HG03521 (cell line): ENCODE measurements around the gene ALDH3A2.

Source experiments
- ATAC-seq: cut with Tn5 transposase; IDR thresholded peaks from one replicate; pipeline ENCODE4 v1.9.1; 2021; ENCODE audit warnings: mild to moderate bottlenecking, moderate library complexity; ENCODE audit not compliant: unreplicated experiment

ALDH3A2 gene

DNA sequence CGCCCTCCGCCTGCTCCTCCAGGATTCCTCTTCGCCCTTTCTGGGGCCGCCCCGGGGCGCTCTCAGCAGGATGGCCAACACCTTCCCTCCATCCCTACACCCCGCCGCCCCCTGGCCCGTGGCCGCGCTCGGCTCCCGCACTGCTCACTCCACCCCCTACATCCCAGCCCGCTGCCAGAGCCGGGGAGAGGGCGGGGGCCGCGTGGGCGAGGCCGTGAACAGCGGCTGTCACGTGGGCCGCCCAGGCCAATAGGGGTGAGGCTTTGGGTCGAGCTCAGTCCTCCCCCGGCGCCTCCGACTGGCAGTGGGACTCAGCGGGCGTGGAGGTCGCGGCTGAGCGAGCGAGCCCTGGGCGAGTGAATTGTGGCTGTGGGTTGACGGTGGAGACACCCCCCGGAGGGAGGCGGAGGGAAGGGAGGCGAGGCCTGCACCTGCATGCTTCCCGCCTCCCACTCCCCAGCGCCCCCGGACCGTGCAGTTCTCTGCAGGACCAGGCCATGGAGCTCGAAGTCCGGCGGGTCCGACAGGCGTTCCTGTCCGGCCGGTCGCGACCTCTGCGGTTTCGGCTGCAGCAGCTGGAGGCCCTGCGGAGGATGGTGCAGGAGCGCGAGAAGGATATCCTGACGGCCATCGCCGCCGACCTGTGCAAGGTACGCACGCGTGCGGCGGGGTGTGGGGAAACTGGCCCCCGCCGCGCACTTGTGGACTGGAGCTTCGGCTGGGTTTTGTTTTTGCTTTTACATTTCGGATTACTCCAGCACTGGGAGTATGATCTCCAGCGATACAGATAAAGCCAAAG lies at the start of gene ALDH3A2:
Gene ALDH3A2, plus strand, starts transcription at position 277 of the 799 bp plus-strand sequence. Its CDS starts 221 bp downstream, at position 498.
- peak; percentile 90 for ATAC-seq

DNA sequence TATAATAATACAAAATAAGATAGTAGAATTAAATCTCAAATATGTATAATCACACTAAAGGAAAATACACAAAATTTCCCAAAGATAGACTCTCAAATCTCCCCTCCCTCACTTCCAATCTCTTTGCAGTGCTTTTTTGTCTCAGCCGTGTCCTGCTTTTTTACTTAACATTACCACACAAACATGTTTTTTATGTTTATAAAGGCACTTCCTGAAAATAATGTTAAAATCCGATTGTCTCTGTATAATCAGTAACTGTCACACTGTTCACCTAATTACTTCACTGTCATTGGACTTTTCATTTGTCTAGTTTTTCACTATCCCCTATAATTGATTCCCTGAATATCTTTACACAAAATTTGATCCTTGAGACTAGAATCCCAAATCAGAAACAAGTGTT lies 38.2 kb upstream of the ALDH3A2 start:
- no peak for ATAC-seq

DNA sequence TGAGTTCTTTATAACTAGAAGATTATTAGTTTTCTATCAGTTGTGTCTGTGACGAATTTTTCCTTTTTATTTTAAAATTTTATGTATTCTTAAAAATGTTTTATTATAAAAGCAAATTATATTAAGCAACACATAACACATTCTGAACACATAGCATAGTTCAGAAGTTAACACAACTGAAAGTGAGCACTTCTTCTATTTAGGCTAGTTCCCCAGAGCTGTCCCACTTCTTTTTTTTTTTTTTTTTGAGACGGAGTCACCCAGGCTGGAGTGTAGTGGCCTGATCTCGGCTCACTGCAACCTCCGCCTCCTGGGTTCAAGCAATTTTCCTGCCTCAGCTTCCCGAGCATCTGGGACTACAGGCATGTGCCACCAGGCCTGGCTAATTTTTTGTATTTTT lies 37.7 kb upstream of the ALDH3A2 start:
- no peak for ATAC-seq

DNA sequence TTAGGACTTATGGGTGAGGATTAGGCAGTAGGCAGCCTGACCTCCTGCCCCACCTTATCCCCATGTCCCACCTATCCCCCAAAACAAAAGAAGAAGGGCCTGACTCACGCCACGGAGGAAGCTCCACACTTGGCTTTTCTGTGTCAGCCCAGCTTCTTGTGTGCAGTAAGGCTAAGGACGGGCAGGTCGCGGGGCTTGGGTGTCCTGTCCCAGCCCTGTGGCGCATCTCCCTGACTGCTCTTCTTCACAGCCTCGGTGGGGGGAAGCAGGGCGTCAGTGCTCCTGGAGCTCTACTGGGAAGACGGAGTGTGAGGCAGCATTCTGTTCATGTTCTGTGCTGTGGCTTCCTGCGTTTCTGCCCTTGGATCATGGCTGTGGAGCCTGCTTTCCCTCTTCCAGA lies 34.6 kb upstream of the ALDH3A2 start:
- ATAC-seq: no peak

DNA sequence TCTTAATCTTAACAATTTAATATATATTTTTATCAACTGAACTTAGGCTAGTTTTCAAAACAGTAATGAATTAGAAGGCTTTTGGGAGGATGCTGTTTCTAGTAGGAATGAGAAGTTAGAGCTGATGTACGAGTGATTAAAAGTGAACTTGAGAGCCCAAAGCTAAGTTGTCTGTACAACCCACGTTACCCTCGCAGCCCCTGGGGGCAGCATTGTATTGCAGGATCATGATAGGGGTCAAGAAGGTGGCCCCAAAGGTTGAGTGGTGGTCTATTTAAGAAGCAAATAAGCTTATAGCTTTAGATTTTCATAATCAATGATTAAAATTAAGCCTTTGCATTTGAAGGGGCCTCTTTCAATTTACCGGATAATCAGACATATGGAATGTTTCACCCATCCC lies 33.7 kb upstream of the ALDH3A2 start:
- ATAC-seq: no peak

DNA sequence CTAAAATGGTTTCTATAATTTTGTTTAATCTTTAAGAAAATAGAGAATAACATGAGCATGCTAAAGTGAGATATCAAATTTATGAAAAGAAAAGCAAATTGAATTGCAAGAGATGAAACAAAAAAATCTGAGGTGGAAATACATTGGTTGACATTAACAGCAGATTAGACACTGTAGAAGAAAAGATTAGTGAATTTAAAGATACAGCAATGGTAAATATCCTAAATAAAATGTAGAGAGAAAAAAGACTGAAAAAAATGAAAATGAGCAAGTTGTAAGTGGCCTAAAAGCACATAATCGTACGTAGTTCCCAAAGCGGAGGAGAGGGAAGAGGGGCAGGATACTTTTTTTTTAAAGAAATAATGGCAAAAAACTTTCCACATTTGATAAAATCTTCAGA lies 30.5 kb upstream of the ALDH3A2 start:
- no peak for ATAC-seq

DNA sequence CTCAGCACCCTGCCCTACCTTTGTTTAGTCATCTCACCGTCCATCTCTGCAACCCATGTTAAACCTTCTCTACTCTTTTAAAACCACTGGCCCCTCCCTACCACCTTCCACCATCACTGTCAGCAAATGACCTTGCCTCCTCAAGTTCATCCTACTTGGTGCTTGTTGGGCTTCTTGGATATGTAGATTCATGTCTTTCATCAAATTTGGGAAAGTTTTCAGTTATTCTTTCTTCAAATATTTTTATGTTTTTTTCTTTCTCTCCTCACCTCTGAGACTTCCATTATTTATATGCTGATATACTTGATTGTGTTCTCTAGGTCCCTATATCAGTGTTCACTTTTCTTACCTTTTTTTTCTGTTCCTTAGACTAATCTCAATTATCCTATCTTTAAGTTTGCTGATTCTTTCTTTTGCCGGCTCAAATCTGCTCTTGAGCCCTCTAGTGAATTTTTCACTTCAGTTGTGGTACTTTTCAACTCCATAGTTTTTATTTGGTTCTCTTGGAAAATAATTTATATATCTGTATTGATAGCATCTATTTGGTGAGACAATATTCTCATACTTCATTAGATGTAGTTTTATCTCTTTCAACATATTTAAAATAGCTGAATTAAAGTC lies 28.7 kb upstream of the ALDH3A2 start:
- no peak for ATAC-seq

DNA sequence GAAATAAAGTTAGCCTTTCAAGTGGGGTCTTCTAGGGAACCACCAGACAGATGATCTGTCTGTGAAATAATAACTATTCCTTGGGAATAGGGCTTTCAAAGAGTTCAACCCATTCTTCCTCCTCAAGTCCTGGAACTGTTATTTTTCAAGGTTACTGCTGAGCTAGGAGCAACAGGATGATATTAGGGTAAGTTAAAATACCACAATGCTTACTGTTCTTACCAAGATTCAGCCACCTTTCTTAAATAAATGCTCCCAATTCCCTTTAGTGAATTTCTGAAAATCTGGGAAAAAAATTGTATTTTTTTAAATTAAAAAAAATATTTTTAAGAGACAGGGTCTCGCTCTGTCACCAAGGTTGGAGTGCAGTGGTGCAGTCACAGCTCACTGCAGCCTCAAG lies 26.9 kb upstream of the ALDH3A2 start:
- ATAC-seq: no peak

DNA sequence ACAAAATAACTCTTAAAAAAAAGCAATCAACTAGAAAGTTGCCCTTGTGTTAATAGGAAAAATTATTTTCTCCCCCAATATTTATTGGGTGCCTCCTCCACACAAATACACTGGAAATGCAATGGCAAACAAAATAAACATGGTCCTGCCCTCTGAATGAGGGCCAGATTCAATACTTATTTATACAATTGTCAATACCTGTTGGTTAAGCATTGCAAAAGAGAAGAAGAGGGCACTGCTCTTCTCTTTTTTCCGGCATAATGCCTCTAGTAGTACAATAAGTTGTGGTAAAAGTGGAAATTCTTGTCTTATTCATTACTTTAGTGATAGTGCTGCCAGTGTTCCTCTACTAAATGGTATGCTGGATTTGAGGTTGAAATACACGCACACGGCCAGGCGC lies 22.5 kb upstream of the ALDH3A2 start:
- ATAC-seq: no peak

DNA sequence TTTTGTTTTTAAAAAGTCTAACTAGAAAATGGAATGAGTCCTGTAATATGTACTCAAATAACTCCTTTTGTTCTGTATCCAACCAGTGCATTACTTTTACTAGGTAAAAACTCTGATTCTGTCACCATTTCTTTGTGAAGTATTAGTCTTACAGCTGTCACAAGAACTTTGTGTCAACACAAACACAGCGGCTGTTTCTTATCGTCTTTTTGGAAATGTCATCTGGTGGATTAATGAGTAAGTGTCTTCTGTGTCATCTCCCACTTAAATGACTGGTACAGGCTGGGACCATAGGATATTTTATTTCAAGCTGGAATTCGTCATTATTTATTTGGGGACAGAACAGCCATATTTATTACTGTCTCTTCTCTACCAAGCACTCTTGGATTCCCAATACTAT lies 19.1 kb upstream of the ALDH3A2 start:
- no peak for ATAC-seq

DNA sequence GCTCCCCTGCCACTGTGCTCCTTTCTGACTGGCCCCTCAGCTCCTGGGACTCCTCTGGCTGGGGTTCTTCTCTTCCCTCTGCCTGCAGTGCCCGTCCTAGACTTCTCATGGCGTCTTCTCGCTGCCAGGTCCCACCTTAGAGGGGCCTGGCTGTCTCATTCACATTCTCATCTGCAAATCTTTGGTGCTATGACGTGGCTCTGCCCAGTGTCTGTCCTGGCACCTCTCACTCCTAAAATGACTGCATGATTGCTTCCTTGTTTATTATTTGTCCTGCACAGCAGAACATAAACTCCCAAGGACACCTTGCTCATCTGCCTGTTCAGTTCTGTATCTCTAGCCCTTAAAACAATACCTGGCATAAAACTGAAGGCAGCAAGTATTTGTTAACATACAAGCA lies 18.5 kb upstream of the ALDH3A2 start:
- no peak for ATAC-seq

DNA sequence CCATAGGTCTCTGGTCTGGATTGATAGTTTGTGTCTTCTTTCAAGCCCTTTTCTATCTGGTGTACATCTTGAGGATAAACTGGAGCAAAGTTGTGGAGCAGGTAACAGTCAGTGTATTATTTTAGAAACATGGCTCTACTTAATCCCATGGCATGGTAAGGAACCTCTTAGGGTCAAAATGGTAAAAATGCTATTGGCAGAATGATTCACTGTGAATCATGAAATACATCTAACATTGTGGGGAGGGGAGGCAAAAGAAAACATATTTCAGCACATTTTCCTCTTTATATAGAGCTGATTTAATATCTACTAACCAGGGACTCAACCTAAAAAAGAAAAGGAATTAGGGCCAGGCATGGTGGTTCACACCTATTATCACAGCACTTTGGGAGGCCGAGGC lies 17.9 kb upstream of the ALDH3A2 start:
- ATAC-seq: no peak

DNA sequence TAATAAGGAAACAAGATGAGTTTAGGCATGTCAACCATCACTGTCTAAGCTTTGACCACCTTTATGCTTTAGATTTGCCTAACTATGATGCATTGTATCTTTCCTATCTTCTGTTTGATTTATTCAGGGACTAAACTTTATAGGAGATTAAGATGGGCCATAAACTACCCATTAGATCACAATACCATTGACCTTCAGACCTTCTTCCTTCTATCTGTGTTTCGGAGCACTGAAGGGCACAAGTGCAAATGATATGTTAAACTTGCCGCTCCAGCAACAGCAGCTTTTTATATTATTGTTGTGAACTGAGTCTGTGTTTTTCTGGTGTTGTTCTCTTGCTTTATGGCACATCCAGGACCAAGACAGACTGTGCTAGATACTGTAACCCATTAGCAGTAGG lies 16.6 kb upstream of the ALDH3A2 start:
- no peak for ATAC-seq

DNA sequence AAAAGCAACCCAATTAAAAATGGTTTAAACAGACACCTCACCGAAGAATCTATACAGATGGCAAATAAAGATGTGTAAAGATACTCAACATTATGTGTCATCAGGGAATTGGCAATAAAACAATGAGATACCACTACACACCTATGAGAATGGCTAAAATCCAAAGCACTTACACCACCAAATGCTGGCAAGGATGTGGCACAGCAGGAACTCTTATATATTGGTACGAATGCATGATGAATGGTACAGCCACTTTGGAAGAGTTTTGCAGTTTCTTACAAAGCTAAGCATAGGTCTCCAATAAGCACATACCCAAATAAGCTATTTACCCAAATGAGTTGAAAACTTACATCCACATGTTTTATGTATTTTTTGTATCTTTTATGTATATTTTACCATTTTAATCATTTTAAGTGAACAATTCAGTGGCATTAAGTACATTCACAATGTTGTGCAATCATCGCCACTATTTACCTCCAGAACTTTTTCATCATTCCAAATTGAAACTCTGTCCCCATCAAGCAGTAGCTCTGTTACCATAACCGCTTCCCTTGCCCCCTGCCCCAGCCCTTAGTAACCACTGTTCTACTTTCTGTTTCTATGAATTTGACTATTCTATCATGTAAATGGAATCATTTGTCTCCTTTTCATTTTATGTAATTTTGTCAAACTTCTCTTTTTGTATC lies 6.7 kb upstream of the ALDH3A2 start:
- no peak for ATAC-seq

DNA sequence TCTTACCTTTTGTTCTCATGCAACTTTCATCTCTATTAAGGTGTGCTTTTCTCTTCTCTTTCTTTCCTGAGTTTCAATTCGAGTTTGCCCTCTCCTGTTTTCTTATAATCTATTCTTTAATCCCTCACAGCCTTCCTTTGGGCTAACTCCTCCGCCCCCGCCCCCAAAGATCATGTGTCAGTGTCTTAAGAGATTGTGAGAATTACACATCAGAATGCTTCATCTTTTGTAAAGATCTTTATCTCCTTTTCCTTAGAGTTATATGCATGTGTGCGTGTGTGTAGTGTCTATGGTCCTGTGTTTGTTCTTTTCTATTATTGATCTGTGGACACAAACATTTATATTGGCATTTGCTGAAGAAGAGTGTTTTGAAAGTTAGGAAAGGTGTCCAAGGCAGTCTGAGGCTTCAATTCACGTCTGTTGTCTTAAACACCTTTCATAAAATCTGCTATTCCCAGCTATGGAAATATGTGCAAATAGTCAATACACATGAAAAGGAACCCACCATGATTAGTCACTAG lies 6.1 kb upstream of the ALDH3A2 start:
- no peak for ATAC-seq

DNA sequence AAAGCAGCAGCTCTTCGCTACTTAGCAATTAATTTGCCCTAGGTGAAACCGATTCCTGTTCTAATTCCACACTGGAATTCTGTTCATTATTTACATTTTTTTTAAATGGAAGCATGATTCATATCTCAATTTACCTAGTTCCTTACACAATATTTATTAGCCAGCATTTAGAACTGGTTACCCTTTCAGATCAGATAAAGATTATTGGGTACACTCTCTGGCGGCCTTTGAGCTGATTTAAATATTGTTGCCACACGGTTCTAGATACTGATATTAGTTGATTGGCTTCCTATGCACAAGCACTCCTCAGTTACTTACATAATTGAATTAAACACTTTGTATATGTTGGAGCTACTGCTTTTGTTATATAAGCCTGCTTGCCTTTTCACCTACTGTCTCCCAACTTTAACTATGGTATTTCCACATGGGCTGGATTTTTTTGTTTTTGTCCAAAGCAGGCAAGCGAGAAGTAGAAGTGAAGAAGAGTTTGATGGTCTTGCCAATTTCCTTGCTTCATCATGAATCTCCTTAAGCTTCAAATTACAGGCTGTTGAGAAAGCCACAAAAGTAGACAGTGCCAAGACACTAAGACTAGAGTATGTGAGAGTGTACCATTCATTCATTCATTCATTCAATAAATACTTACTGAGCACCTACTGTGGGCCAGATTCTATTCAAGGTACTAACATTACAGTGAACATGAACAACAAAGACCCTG lies 3.9 kb upstream of the ALDH3A2 start:
- no peak for ATAC-seq

DNA sequence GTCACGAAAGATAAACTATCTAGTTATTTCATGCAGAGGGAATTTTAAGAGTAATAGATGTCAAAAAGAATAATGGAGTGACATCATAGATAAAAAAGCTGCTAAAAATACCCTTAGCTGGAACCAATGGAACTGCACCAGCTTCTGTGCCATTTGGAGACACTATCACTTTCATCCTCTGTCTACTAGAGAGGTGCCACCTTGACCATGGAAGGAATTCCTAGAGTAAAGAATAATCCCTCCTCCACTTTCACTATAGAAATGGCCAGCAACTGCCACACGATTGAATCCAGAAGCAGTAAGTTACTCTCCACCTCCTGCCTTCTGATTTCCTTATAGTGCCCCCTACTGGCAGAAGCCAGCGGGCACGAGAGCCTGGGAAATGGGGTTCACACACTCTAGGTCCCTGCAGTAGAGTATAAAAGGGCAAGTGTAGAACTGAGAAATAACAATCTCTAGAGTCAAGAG lies 2.8 kb upstream of the ALDH3A2 start:
- no peak for ATAC-seq

DNA sequence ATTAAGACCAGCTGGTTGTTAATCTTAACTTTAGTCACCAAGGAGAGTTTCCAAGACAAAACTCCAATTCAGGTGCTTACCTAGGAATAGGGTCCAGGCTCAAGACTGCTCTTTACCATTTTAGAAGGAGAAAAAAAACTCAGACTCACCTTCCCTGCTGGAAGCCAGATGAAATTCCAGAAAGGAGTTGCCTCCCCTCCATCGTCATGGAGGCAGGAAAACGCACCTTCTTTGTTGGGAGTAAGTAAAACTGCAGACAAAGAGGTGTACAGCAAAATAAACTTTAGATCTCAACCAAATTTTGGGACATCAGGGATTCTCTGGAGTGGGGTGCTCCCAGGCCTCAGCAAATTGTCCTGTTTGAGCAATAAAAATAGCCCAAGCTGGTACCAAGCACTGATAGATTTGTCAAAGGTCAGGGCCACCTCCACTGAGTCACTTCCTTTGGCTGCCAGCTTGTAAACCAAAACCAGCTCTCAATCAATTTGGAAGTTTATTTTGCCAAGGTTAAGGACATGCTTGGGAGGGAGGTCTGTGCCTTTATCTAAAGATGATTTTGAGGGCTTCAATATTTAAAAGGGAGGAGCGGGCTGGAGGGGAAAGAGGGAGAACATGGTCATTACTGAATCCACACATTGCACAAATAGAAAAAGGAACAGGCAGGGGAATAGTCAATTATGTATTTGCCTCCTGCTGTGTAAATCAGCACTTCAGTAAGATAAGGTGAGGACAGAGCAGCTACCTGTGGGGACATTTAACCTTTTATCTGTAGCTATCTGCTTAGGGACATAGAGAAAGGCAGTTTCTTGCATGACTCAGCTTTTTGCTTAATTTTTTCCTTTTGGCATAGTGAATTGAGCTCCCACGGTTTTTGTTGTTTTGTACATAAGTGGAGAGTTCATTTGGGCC lies 1.5 kb upstream of the ALDH3A2 start:
- no peak for ATAC-seq

DNA sequence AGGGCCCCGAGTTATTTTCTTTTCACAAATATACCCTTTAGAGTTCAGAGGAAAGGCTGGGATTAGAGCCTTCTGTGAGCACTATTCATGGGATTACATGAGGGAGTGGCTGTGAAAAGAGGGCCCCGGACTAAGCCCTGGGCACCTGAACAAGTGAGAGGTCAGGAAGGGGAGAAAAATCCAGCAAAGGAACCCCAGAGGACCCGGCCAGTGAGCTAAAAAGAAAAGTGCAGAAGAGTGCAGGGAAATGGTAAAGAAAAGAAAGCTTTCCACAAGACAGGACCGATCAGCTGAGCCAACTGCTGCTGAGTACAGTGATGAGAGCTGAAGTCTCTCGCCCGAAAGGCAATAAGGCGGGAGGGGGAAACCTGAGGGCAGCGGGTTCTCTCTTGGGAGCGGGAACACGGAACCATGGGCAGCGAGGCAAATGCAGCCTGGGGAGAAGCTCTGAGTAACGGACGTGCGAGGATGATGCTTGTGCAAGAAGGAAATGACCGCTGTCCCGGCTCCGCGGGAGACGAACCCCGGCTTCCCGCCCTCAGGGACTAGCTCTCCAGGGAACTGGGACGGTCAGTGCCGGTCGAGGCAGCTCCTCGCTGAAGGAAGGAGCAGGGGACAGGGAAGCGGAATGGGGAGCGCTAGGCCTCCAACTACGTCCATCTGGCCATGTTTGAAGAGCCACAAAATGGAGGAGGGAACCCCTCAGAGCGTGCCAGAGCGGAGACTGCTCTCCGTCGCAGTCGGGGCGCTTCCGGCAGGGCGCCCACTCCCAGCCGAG lies 665 bp upstream of the ALDH3A2 start:
- ATAC-seq: peak; percentile 3

DNA sequence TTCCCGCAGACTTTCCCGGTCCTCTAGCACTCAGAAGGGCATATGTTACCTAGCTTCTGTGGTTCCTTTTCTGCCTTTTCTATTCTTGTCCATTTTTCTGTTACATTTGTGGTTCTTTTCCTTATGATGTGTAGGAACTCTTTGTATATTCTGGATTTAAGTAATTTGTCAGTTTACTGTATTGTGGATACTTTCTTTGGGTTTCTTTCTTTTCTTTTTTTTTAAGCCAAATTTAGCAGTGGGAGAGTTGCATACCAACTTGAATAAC lies 657 bp downstream of the ALDH3A2 start:
- ATAC-seq: no peak
